Activated CD4-positive, alpha-beta memory T cell treated with anti-CD3 and anti-CD28 coated beads for 36 hours (primary cell): Measurements from ENCODE around the gene CDRT15L2. TPM values are rescaled to one million over a fixed set of nuclear protein-coding genes. Genes with fewer than 3 reads are reported as not detected.
"Not testable (repeated sequence)": the region's sequence is repeated elsewhere in the genome, so short reads cannot be mapped to it uniquely, and the experiment has no call there.

Experiments used
- CTCF ChIA-PET: fragments of 350-600 bp; sonication (Branson Sonifier 250); formaldehyde crosslinking; loops from one replicate; lab custom pipeline; 2021; ENCODE audit warnings: antibody characterized with exemption, inconsistent platforms; lab: Charles Lee
- POLR2A ChIA-PET: fragments of 350-600 bp; sonication (Branson Sonifier 250); formaldehyde crosslinking; loops from one replicate; lab custom pipeline; 2021; ENCODE audit warnings: antibody characterized with exemption; lab: Charles Lee
- DNase-seq: peaks from one replicate; pipeline ENCODE4 v3.0.0-alpha.2; 2020
- H3K27ac Mint-ChIP-seq: one replicate; pipeline ENCODE4 v1.8.0; 2021; ENCODE audit warnings: mixed read lengths
- H3K27me3 Mint-ChIP-seq: one replicate; pipeline ENCODE4 v1.8.0; 2021; ENCODE audit warnings: mixed read lengths
- H3K36me3 Mint-ChIP-seq: one replicate; pipeline ENCODE4 v1.8.0; 2021; ENCODE audit warnings: mixed read lengths
- H3K4me1 Mint-ChIP-seq: one replicate; pipeline ENCODE4 v1.8.0; 2021; ENCODE audit warnings: low read depth, mixed read lengths
- H3K4me3 Mint-ChIP-seq: one replicate; pipeline ENCODE4 v1.8.0; 2021; ENCODE audit warnings: mild to moderate bottlenecking, mixed read lengths
- H3K9me3 Mint-ChIP-seq: one replicate; pipeline ENCODE4 v1.8.0; 2021; ENCODE audit warnings: mixed read lengths
- intact Hi-C: fragments of 100-400 bp; cut with micrococcal nuclease; formaldehyde crosslinking; loops from one replicate; pipeline ENCODE4 v1.15.1; 2023
- total RNA-seq, 2 experiments: library from RNA; stranded (reverse); gene quantifications; one replicate each; pipeline ENCODE4 v1.2.3, GENCODE V29; 2021

The CDRT15L2 gene
- total RNA-seq, 2 experiments from 2014 or later: not detected

DNA sequence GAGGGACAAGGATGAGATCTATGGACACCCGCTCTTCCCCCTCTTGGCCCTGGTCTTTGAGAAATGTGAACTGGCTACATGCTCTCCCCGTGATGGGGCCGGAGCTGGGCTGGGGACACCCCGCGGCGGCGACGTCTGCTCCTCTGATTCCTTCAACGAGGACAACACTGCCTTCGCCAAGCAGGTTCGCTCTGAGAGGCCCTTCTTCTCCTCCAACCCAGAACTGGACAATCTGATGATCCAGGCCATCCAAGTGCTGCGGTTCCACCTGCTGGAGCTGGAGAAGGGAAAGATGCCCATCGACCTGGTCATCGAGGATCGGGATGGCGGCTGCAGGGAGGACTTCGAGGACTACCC lies 9.9 kb downstream of the CDRT15L2 start:
- H3K4me1 Mint-ChIP-seq, H3K4me3 Mint-ChIP-seq, H3K27me3 Mint-ChIP-seq, DNase-seq, H3K9me3 Mint-ChIP-seq, intact Hi-C loops, H3K36me3 Mint-ChIP-seq, CTCF ChIA-PET, H3K27ac Mint-ChIP-seq, POLR2A ChIA-PET: not testable (repeated sequence)

DNA sequence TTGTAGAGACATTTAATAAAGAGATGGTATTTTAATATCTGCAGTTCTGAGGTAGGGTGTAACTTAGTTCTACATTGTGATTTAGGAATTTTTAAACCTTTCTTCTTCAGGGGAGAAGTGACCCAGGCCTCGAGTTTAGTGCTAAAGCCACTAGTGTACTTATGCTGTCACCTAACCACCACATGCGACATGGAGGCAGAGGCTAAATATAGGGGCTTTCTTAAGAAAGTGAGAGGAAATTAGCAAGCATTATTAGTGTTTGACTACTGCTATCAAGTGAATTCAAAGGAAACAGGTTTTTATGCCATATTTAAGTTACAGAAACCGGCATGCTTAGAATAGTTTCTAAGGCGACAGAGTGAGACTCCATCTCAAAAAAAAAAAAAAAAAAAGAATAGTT lies 11.5 kb downstream of the CDRT15L2 start:
- H3K9me3 Mint-ChIP-seq, H3K4me1 Mint-ChIP-seq, H3K4me3 Mint-ChIP-seq, DNase-seq, CTCF ChIA-PET, H3K27ac Mint-ChIP-seq, POLR2A ChIA-PET, H3K36me3 Mint-ChIP-seq, H3K27me3 Mint-ChIP-seq, intact Hi-C loops: not testable (repeated sequence)

DNA sequence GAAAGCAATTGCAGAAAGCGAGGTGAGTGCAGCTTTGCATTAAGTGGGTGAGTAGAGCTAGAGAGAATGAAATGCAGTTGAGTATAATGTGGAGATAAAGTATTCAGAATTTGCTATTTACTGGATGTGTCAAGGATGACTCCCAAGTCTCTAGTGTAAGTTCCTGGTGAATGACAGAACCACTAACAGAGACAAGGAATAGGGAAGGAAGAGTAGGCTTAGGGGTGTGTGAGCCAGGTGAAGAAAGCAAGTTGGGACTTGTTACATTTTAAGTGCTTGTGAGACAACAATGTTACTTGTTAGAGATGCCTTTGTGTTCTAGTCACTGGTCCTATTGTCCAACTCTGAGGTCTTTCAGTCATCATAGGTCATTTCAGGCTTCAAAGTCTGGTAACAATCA lies 26.0 kb downstream of the CDRT15L2 start:
- intact Hi-C loops, H3K27me3 Mint-ChIP-seq, H3K36me3 Mint-ChIP-seq, H3K4me3 Mint-ChIP-seq, CTCF ChIA-PET, DNase-seq, H3K27ac Mint-ChIP-seq, POLR2A ChIA-PET, H3K4me1 Mint-ChIP-seq, H3K9me3 Mint-ChIP-seq: not testable (repeated sequence)

DNA sequence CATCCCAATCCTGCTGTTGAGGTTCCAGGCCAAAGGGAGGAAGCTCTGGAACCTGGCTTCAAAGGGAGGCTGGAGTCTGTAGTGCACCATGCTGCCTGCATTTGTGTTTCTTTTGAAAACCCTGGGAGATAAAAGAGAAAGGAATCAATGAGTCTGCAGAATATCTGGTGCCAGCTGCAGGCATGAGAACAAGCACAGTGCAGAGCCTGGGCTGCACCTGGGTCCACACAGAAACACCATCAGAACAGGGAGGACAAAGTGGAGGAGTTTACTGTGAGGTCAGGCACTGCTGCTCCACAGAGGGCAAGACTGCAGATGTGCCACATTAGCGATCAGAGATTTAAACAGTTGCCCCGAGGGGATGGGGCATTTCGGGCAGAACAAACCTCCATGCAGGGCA lies 30.0 kb downstream of the CDRT15L2 start:
- H3K4me1 Mint-ChIP-seq, H3K9me3 Mint-ChIP-seq, H3K36me3 Mint-ChIP-seq, H3K27ac Mint-ChIP-seq, DNase-seq, CTCF ChIA-PET, H3K4me3 Mint-ChIP-seq, intact Hi-C loops, POLR2A ChIA-PET, H3K27me3 Mint-ChIP-seq: not testable (repeated sequence)

DNA sequence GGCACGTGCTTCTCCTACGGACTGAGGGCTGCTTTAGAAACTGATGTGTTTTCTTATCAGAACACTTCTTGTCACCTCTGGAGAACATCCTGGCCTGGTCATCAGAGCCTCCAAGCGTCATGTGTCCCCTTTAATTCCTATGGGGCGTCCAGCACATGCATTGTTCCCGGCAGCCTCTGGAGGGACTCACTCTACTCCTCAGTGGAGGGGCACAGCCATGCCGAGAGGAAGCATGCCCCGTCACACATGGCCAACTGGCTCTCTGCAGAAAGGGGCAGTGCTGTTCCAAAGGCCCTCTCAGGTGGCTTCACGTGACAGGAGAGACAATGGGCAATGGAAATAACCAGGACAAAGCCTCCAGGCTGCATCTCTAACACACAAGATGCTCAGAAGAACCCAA lies 31.8 kb downstream of the CDRT15L2 start:
- intact Hi-C loops: no loop called here
- POLR2A ChIA-PET: no interaction called here
- CTCF ChIA-PET: no interaction called here

DNA sequence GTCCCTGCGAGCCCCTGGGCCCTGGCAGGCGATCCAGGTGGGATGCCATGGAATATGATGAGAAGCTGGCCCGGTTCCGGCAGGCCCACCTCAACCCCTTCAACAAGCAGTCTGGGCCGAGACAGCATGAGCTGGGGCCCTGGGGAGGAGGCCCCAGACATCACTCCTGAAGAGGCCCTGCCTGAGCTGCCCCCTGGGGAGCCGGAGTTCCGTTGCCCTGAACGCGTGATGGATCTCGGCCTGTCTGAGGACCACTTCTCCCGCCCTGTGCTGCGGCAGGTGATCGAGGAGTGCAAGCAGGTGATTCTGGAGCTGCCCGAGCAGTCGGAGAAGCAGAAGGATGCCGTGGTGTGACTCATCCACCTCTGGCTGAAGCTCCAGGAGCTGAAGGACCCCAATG lies 33.1 kb downstream of the CDRT15L2 start:
- intact Hi-C loops: no loop called here
- no peak overlapping the region for H3K4me3 Mint-ChIP-seq
- no peak overlapping the region for H3K27ac Mint-ChIP-seq
- ChIA-PET POLR2A (no interaction called here), CTCF (no interaction called here)
- no peaks in the 10 kb centered on the region for H3K9me3 Mint-ChIP-seq
- H3K4me1 Mint-ChIP-seq: no peaks in the 10 kb centered on the region
- no peaks in the 10 kb centered on the region for H3K36me3 Mint-ChIP-seq
- no peaks in the 10 kb centered on the region for H3K27me3 Mint-ChIP-seq
- DNase-seq: no peak

More for the DNA sequence above, 31.8 kb downstream of the CDRT15L2 start:
- H3K4me3 Mint-ChIP-seq: no peak overlapping the region
- no peaks in the 10 kb centered on the region for H3K36me3 Mint-ChIP-seq
- H3K27ac Mint-ChIP-seq: no peak overlapping the region
- no peaks in the 10 kb centered on the region for H3K9me3 Mint-ChIP-seq
- H3K27me3 Mint-ChIP-seq: no peaks in the 10 kb centered on the region
- no peaks in the 10 kb centered on the region for H3K4me1 Mint-ChIP-seq
- no peak for DNase-seq

DNA sequence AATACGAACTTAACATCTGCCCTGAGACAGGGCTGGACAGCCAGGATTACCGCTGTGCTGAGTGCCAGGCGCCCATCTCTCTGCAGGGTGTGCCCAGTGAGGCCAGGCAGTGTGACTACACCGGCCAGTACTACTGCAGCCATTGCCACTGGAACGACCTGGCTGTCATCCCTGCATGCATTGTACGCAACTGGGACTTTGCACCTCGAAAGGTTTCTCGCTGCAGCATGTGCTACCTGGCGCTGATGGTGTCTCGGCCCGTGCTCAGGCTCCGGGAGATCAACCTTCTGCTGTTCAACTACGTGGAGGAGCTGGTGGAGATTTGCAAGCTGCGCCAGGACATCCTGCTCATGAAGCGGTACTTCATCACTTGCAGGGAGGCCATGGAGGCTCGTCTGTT lies 33.7 kb downstream of the CDRT15L2 start:
- H3K4me3 Mint-ChIP-seq: no peak overlapping the region
- H3K36me3 Mint-ChIP-seq: no peaks in the 10 kb centered on the region
- no peaks in the 10 kb centered on the region for H3K4me1 Mint-ChIP-seq
- no peaks in the 10 kb centered on the region for H3K9me3 Mint-ChIP-seq
- CTCF ChIA-PET: no interaction called here
- no peaks in the 10 kb centered on the region for H3K27me3 Mint-ChIP-seq
- intact Hi-C loops: no loop called here
- H3K27ac Mint-ChIP-seq: no peak overlapping the region
- no peak for DNase-seq
- POLR2A ChIA-PET: no interaction called here

DNA sequence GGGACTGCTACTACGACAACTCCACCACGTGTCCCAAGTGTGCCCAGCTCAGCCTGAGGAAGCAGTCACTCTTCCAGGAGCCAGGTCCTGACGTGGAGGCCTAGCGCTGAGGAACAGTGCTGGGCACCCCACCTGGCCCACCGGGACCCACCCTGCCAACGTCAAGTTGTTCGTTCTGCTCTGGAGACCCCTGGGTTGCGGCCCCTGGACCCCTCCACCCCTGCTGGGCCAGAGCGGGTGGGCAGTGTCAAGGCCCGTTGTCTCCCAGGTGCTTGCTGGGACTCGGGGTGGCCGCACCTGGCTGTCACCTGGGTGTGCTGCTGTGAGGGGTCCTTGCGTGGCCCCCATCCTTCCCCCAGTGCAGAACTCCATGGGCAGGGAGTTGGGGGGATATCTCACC lies 34.4 kb downstream of the CDRT15L2 start:
- ChIA-PET POLR2A (no interaction called here), CTCF (no interaction called here)
- H3K9me3 Mint-ChIP-seq: no peaks in the 10 kb centered on the region
- no peaks in the 10 kb centered on the region for H3K36me3 Mint-ChIP-seq
- intact Hi-C loops: no loop called here
- no peak for DNase-seq
- no peak overlapping the region for H3K4me3 Mint-ChIP-seq
- H3K27ac Mint-ChIP-seq: no peak overlapping the region
- H3K27me3 Mint-ChIP-seq: no peaks in the 10 kb centered on the region
- no peaks in the 10 kb centered on the region for H3K4me1 Mint-ChIP-seq

DNA sequence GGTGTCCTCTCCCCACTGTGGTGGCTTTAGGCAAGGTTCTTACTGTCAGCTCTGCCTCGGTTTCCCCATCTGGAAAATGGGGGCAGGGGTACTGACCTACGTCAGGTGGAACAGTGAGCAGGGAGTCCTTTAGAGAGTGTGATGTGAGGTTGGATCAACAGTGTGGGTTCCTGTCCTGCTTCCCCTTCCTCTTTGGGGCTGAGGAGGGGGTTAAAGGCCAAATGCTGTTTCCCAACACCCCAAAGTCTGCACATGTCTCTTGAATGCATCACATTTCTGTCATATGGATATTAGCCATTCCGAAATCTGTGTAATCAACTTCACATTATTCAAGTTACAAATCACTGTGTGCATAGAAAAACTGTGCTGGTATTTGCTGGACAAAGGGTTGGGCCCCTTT lies 35.9 kb downstream of the CDRT15L2 start:
- intact Hi-C loops, H3K4me3 Mint-ChIP-seq, H3K36me3 Mint-ChIP-seq, DNase-seq, POLR2A ChIA-PET, CTCF ChIA-PET, H3K9me3 Mint-ChIP-seq, H3K27me3 Mint-ChIP-seq, H3K27ac Mint-ChIP-seq, H3K4me1 Mint-ChIP-seq: not testable (repeated sequence)

Other genes starting within 250 kb of the CDRT15L2 start
- gene LGALS9B, start 112.2 kb upstream of the CDRT15L2 start, total RNA-seq: not detected